Measurements from ENCODE around the gene CTSS.

CTSS gene

GRCh38 chr1:150808121-150808520 is 42.5 kb upstream of the CTSS start, which contains the start of gene CTSK:
Gene CTSK (minus strand): TSS chr1:150808260. CDS start chr1:150806805, 1,455 bp downstream.
- H3K36me3 Mint-ChIP-seq (ENCODE audit: low read depth) = peaks cover 16% of the 10 kb centered on the region
- peak within 1 kb of the TSS; percentile 87 to 98 (median 90) for H3K27ac Mint-ChIP-seq
- H3K9me3 Mint-ChIP-seq = no peaks in the 10 kb centered on the region
- no peaks in the 10 kb centered on the region for H3K27me3 Mint-ChIP-seq (ENCODE audit: low read depth)
- no peak for TF ChIP-seq CTCF (IDR thresholded peaks at IDR 0.05; ENCODE audit: unreplicated experiment in 3 of 3)
- peak within 1 kb of the TSS; percentile 79 to 82 (median 81) for H3K4me3 Mint-ChIP-seq
- H3K4me1 Mint-ChIP-seq = peaks cover 24% of the 10 kb centered on the region

GRCh38 chr1:150807249-150808023 is 41.9 kb upstream of the CTSS start:
- no peaks in the 10 kb centered on the region for H3K27me3 Mint-ChIP-seq (ENCODE audit: low read depth)
- peak overlapping the region; percentile 79 to 82 (median 81) for H3K4me3 Mint-ChIP-seq
- TF ChIP-seq CTCF (IDR thresholded peaks at IDR 0.05; ENCODE audit: unreplicated experiment in 3 of 3) = no peak
- no peaks in the 10 kb centered on the region for H3K9me3 Mint-ChIP-seq
- peaks cover 24% of the 10 kb centered on the region for H3K4me1 Mint-ChIP-seq
- H3K36me3 Mint-ChIP-seq (ENCODE audit: low read depth) = peaks cover 20% of the 10 kb centered on the region
- H3K27ac Mint-ChIP-seq = peak overlapping the region; percentile 87 to 98 (median 90)

GRCh38 chr1:150805899-150806298 is 40.3 kb upstream of the CTSS start:
- H3K4me3 Mint-ChIP-seq = peak overlapping the region; percentile 79 to 82 (median 81)
- no peaks in the 10 kb centered on the region for H3K9me3 Mint-ChIP-seq
- no peaks in the 10 kb centered on the region for H3K27me3 Mint-ChIP-seq (ENCODE audit: low read depth)
- H3K4me1 Mint-ChIP-seq = peaks cover 24% of the 10 kb centered on the region
- H3K36me3 Mint-ChIP-seq (ENCODE audit: low read depth) = peaks cover 20% of the 10 kb centered on the region
- H3K27ac Mint-ChIP-seq = peak overlapping the region; percentile 87 to 98 (median 90)
- no peak for TF ChIP-seq CTCF (IDR thresholded peaks at IDR 0.05; ENCODE audit: unreplicated experiment in 3 of 3)

GRCh38 chr1:150804671-150805070 is 39.1 kb upstream of the CTSS start:
- peaks cover 24% of the 10 kb centered on the region for H3K4me1 Mint-ChIP-seq
- H3K9me3 Mint-ChIP-seq = no peaks in the 10 kb centered on the region
- no peak overlapping the region for H3K27ac Mint-ChIP-seq
- no peaks in the 10 kb centered on the region for H3K27me3 Mint-ChIP-seq (ENCODE audit: low read depth)
- no peak overlapping the region for H3K4me3 Mint-ChIP-seq
- no peak for TF ChIP-seq CTCF (IDR thresholded peaks at IDR 0.05; ENCODE audit: unreplicated experiment in 3 of 3)
- peaks cover 19% of the 10 kb centered on the region for H3K36me3 Mint-ChIP-seq (ENCODE audit: low read depth)

GRCh38 chr1:150799089-150799488 is 33.5 kb upstream of the CTSS start:
- no peaks in the 10 kb centered on the region for H3K27me3 Mint-ChIP-seq (ENCODE audit: low read depth)
- H3K36me3 Mint-ChIP-seq (ENCODE audit: low read depth) = peaks cover 63% of the 10 kb centered on the region
- no peak overlapping the region for H3K27ac Mint-ChIP-seq
- no peak for TF ChIP-seq CTCF (IDR thresholded peaks at IDR 0.05; ENCODE audit: unreplicated experiment in 3 of 3)
- no peaks in the 10 kb centered on the region for H3K4me1 Mint-ChIP-seq
- no peaks in the 10 kb centered on the region for H3K9me3 Mint-ChIP-seq
- H3K4me3 Mint-ChIP-seq = no peak overlapping the region

- no peak for TF ChIP-seq CTCF (IDR thresholded peaks at IDR 0.05; ENCODE audit: unreplicated experiment in 3 of 3)
Measured at GRCh38 chr1:150798525-150798924, 32.9 kb upstream of the CTSS start.

More at GRCh38 chr1:150798525-150798924, 32.9 kb upstream of the CTSS start:
- Mint-ChIP-seq H3K4me3 (no peak overlapping the region), H3K9me3 (no peaks in the 10 kb centered on the region), H3K27me3 (ENCODE audit: low read depth) (no peaks in the 10 kb centered on the region), H3K27ac (no peak overlapping the region), H3K36me3 (ENCODE audit: low read depth) (peaks cover 60% of the 10 kb centered on the region), H3K4me1 (no peaks in the 10 kb centered on the region)
